A549 (cell line): ENCODE data around the gene POLE.

Source experiments
- CHD2 ChIP-seq: fragments of 150-350 bp; IDR thresholded peaks from 2 replicates; pipeline ENCODE4 v1.6.1; 2014; ENCODE audit warnings: low read length; ENCODE audit not compliant: partially characterized antibody
- POLR2A ChIP-seq: IDR thresholded peaks from 2 replicates; pipeline ENCODE4 v1.6.1; 2012; ENCODE audit warnings: mild to moderate bottlenecking, low read length
- SMC3 ChIP-seq: fragments of >200 bp; sonication (Bioruptor Twin); formaldehyde crosslinking; IDR thresholded peaks from 3 replicates; pipeline ENCODE4 v1.6.1; 2018; ENCODE audit warnings: inconsistent platforms
- TF ChIP-seq, protein P1 (sequence below): fragments of >200 bp; sonication (Bioruptor Twin); formaldehyde crosslinking; IDR thresholded peaks from 3 replicates; pipeline ENCODE4 v1.5.1; 2016
- TF ChIP-seq, protein P2 (sequence below): fragments of 450-650 bp; IDR thresholded peaks from 2 replicates; pipeline ENCODE4 v1.6.1; 2014; ENCODE audit warnings: antibody characterized with exemption

DNA sequence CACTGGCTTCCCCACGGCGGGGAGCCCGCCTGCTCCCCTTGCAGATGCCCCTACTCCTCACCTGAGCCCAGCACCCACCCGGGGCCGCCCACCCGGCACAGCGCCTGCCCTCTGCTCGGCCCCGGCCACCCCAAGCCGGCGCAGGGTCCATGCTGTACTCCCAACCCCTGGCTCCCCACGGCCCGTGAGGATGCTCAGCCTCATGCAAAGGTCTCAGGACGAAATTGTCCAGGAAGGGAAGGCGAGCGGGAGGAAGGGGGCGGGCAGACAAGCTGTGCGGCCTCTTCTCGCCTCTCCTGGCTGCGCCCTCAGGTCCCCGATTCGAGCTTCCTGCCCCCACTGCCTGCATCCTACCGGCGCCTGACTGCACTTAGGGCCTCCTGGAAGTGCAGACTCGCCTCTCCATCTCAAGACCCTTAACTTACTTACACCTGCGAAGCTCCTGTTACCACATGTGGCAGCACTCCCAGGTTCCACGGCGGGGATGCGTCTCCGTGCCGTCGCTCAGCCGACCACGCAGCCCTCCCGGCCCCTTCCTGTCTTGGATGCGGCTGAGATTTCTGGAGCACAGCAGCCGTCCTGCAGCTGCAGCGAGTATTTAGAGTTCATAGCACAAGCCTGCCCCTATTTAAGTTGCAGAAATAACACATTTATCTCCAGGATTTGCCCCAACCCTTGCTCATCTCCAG is 94.7 kb downstream of the POLE start:
- TF ChIP-seq SMC3 (no peak), POLR2A (no peak), CHD2 (no peak)
- TF ChIP-seq, protein P1, sequence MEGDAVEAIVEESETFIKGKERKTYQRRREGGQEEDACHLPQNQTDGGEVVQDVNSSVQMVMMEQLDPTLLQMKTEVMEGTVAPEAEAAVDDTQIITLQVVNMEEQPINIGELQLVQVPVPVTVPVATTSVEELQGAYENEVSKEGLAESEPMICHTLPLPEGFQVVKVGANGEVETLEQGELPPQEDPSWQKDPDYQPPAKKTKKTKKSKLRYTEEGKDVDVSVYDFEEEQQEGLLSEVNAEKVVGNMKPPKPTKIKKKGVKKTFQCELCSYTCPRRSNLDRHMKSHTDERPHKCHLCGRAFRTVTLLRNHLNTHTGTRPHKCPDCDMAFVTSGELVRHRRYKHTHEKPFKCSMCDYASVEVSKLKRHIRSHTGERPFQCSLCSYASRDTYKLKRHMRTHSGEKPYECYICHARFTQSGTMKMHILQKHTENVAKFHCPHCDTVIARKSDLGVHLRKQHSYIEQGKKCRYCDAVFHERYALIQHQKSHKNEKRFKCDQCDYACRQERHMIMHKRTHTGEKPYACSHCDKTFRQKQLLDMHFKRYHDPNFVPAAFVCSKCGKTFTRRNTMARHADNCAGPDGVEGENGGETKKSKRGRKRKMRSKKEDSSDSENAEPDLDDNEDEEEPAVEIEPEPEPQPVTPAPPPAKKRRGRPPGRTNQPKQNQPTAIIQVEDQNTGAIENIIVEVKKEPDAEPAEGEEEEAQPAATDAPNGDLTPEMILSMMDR, result no peak
- TF ChIP-seq, protein P2, sequence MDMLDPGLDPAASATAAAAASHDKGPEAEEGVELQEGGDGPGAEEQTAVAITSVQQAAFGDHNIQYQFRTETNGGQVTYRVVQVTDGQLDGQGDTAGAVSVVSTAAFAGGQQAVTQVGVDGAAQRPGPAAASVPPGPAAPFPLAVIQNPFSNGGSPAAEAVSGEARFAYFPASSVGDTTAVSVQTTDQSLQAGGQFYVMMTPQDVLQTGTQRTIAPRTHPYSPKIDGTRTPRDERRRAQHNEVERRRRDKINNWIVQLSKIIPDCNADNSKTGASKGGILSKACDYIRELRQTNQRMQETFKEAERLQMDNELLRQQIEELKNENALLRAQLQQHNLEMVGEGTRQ, result no peak
